Muscle of leg (tissue), 11 donors: ENCODE measurements around the gene SPTBN4. TPM values are rescaled to one million over a fixed set of nuclear protein-coding genes. Genes with fewer than 3 reads are reported as not detected.

ENCODE experiments used
- DNase-seq: peaks from one replicate; pipeline ENCODE4 v3.0.0; 2013
- H3K27ac ChIP-seq: one replicate; pipeline ENCODE4 v1.5.1; 2013; ENCODE audit warnings: mild to moderate bottlenecking, low read length, control low read depth
- H3K27me3 ChIP-seq: one replicate; pipeline ENCODE4 v1.6.1; 2013; ENCODE audit warnings: low read length; ENCODE audit not compliant: control insufficient read depth, insufficient read depth
- H3K36me3 ChIP-seq: one replicate; pipeline ENCODE4 v1.6.1; 2013; ENCODE audit warnings: low read length; ENCODE audit not compliant: control insufficient read depth, insufficient read depth
- H3K4me1 ChIP-seq: one replicate; pipeline ENCODE4 v1.6.1; 2013; ENCODE audit warnings: low read length; ENCODE audit not compliant: control insufficient read depth, insufficient read depth
- H3K4me3 ChIP-seq: one replicate; pipeline ENCODE4 v1.5.1; 2013; ENCODE audit warnings: low read length, control low read depth
- H3K9me3 ChIP-seq: replicated peaks from 2 replicates; pipeline ENCODE4 v1.6.1; 2013; ENCODE audit warnings: low read depth, low read length; ENCODE audit not compliant: control insufficient read depth
- WGBS: methylation state at CpG from one replicate; pipeline ENCODE4 v1.1.5; 2013; ENCODE audit warnings: missing lambda C conversion rate; ENCODE audit not compliant: insufficient coverage; 5-methylcytosine and 5-hydroxymethylcytosine counted together
- polyA plus RNA-seq, 8 donors: library from polyadenylated mRNA; unstranded; fragments of 120-200 nt; gene quantifications; one replicate each; pipeline versions ENCODE4 v1.2.1 to v1.2.3, GENCODE V29; 2013; ENCODE audit warnings: inconsistent platforms in 1 of 8, low replicate concordance in 1 of 8; ENCODE audit not compliant: insufficient read length in 8 of 8, insufficient read depth in 1 of 8
- total RNA-seq: library from RNA; stranded (reverse); fragments of 120-200 nt; gene quantifications from one replicate; pipeline ENCODE4 v1.2.4, GENCODE V29; 2013

Gene SPTBN4
- total and polyA plus RNA-seq, 9 donors = 0.23 to 0.73 (median 0.43) TPM

- no peak for DNase-seq
- Histone ChIP-seq H3K27ac (no peak overlapping the region), H3K4me3 (no peak overlapping the region), H3K27me3 (peaks cover 28% of the 10 kb centered on the region), H3K36me3 (no peaks in the 10 kb centered on the region), H3K4me1 (peaks cover 9% of the 10 kb centered on the region), H3K9me3 (no peaks in the 10 kb centered on the region)
- WGBS = 78% methylated on average over 6 of the region's 6 CpGs
Measured at GRCh38 chr19:40528078-40528477, 61.3 kb downstream of the SPTBN4 start.

- Histone ChIP-seq H3K36me3 (no peaks in the 10 kb centered on the region), H3K27me3 (peaks cover 28% of the 10 kb centered on the region), H3K9me3 (no peaks in the 10 kb centered on the region), H3K4me3 (no peak overlapping the region), H3K27ac (no peak overlapping the region), H3K4me1 (peaks cover 9% of the 10 kb centered on the region)
- 47% methylated on average over 9 of the region's 14 CpGs for WGBS
- no peak for DNase-seq
Measured at GRCh38 chr19:40528533-40529092, 61.8 kb downstream of the SPTBN4 start.

- Histone ChIP-seq H3K36me3 (no peaks in the 10 kb centered on the region), H3K27ac (peak overlapping the region; percentile 17), H3K4me1 (peaks cover 9% of the 10 kb centered on the region), H3K9me3 (no peaks in the 10 kb centered on the region), H3K4me3 (peak overlapping the region; percentile 49), H3K27me3 (peaks cover 28% of the 10 kb centered on the region)
- DNase-seq = peak; percentile 87
- WGBS = 2% methylated on average over 48 of the region's 54 CpGs
Measured at GRCh38 chr19:40529093-40529954, 62.5 kb downstream of the SPTBN4 start.

DNA sequence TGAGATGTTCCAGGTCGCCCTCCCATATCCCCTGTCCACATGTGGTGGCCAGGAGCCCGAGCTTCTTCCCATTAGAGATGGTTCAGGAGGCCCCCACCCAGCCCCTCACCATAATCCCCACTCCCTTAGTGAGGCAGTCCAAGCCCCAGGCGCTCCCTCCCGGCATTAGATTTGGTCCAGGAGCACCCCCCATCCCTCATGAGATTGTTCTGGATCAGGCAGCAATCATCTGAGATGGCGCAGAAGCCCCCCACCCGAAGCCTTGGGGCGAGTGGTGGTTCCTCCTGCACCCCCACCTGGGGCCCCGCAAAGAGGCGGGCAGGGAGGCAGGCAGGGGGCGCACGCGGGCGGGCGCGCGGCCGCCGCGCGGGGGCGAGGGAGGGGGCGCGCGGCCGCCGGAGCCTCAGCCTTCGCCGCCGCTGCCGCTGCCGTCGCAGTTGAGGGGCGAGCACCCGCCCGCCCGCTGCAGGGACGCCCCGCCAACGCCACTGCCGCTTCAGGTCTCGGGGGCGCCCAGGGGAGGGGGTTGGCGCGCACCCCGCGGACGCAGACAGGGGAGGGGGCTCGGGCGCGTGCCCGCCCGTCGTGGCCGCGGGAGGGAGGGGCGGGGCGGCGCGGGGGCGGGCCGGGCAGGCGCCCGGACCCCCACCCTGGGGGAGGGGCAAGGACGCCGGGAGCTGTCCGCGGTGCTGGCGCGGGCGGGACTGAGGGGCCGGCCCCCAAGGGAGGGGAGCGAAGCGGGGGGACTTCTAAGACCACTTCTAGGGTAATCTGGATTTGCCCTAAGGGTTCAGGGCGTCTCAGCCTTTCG, 63.5 kb downstream of the SPTBN4 start:
- Histone ChIP-seq H3K9me3 (no peaks in the 10 kb centered on the region), H3K4me3 (no peak overlapping the region), H3K36me3 (no peaks in the 10 kb centered on the region), H3K27ac (no peak overlapping the region), H3K27me3 (peaks cover 23% of the 10 kb centered on the region), H3K4me1 (peaks cover 9% of the 10 kb centered on the region)
- WGBS = under 1% methylated on average over 72 of the region's 75 CpGs
- peak; percentile 54 for DNase-seq

- no peak for DNase-seq
- H3K4me3 ChIP-seq = no peak overlapping the region
- no peaks in the 10 kb centered on the region for H3K36me3 ChIP-seq
- no peak overlapping the region for H3K27ac ChIP-seq
- no peaks in the 10 kb centered on the region for H3K9me3 ChIP-seq
- H3K4me1 ChIP-seq = peaks cover 9% of the 10 kb centered on the region
- peaks cover 24% of the 10 kb centered on the region for H3K27me3 ChIP-seq
- 33% methylated on average over 1 of the region's 2 CpGs for WGBS
Measured at GRCh38 chr19:40533508-40533907, 66.7 kb downstream of the SPTBN4 start.

GRCh38 chr19:40534148-40534547, 67.3 kb downstream of the SPTBN4 start:
- H3K4me1 ChIP-seq = peaks cover 9% of the 10 kb centered on the region
- 68% methylated on average over 4 of the region's 4 CpGs for WGBS
- H3K9me3 ChIP-seq = no peaks in the 10 kb centered on the region
- peaks cover 27% of the 10 kb centered on the region for H3K27me3 ChIP-seq
- H3K27ac ChIP-seq = no peak overlapping the region
- H3K36me3 ChIP-seq = no peaks in the 10 kb centered on the region
- H3K4me3 ChIP-seq = no peak overlapping the region
- no peak for DNase-seq

GRCh38 chr19:40539070-40539469, 72.3 kb downstream of the SPTBN4 start:
- peaks cover 12% of the 10 kb centered on the region for H3K4me1 ChIP-seq
- no peaks in the 10 kb centered on the region for H3K9me3 ChIP-seq
- WGBS = 50% methylated on average over 3 of the region's 4 CpGs
- no peak overlapping the region for H3K4me3 ChIP-seq
- peaks cover 8% of the 10 kb centered on the region for H3K27me3 ChIP-seq
- DNase-seq = no peak
- no peak overlapping the region for H3K27ac ChIP-seq
- no peaks in the 10 kb centered on the region for H3K36me3 ChIP-seq

DNA sequence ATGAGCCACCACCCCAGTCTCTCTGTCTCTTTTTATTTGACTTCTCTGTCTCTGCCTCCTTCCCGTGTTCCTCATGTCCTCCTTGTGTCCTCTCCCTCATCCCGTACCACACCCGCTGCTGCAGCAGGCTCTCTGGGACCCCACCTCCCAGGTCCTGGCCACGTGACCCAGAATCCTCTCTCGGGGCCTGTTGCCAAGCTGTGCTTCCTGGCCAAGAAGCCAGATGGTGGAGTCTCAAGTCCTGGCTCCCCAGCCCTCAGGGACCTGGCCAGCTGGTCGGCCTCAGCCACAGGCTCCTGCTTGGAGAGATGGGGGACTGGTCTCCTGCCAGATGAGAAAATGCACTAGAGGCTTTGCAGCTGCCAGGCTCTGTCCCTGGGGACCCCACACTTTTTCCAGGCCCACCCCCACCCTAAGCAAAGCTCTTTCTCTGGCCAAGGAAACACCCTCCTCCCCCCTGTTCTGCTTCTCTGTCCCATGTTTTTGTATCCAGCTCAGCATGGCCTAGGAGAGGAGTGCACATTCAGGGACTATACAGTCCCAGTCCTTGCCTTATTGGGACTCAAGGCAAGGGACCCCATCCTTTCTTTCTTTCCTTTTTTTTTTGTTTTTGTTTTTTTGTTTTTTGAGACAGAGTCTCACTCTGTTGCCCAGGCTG, 75.5 kb downstream of the SPTBN4 start:
- H3K9me3 ChIP-seq = peaks cover 3% of the 10 kb centered on the region
- DNase-seq = peak; percentile 72
- H3K4me1 ChIP-seq = peaks cover 12% of the 10 kb centered on the region
- peaks cover 4% of the 10 kb centered on the region for H3K27me3 ChIP-seq
- no peak overlapping the region for H3K4me3 ChIP-seq
- no peaks in the 10 kb centered on the region for H3K36me3 ChIP-seq
- WGBS = 34% methylated on average over 3 of the region's 6 CpGs
- no peak overlapping the region for H3K27ac ChIP-seq

DNA sequence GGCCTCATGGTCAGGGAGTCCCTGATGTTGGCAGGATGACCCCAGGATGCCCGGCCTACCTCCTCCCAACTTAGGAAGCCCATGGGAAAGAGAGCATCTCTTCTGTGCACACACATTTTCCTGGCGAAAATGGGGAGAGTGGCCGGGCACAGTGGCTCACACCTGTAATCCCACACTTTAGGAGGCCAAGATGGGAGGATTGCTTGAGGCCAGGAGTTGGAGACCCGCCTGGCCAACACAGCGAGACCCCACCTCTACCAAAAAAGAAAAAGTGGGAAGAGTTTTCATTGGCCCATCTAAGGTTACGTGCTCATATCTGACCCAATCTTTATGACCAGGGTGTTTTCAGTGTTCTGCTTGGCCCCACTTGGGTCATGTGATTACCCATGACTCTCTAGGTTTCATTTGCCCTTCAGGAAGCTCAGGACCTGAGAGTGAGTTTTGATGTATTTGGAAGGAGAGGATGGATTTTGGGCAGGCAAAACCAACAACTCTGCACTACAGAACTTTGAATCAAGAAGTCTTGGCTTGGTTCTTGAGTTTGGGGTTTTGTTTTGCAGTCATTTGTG, 76.3 kb downstream of the SPTBN4 start:
- peaks cover 12% of the 10 kb centered on the region for H3K4me1 ChIP-seq
- H3K27ac ChIP-seq = no peak overlapping the region
- no peak for DNase-seq
- H3K27me3 ChIP-seq = peaks cover 4% of the 10 kb centered on the region
- no peak overlapping the region for H3K4me3 ChIP-seq
- no peaks in the 10 kb centered on the region for H3K36me3 ChIP-seq
- WGBS = 90% methylated on average over 3 of the region's 6 CpGs
- peaks cover 3% of the 10 kb centered on the region for H3K9me3 ChIP-seq
